ENCODE measurements around the gene TSSC4. TPM values are rescaled to one million over a fixed set of nuclear protein-coding genes. Genes with fewer than 3 reads are reported as not detected.
A peak's percentile ranks its signal among the peaks of the same experiment; 100 is the strongest.
"Not testable (repeated sequence)": the region's sequence is repeated elsewhere in the genome, so short reads cannot be mapped to it uniquely, and the experiment has no call there.

The TSSC4 gene
- total RNA-seq: 10 to 100 TPM; 16.4 to 50.9 TPM
- polyA plus RNA-seq (ENCODE audit: insufficient read length in 2 of 2): 10 to 100 TPM; 44.2 to 47.4 TPM
- long read RNA-seq, donor 1, transcript TSSC4-201 (3 exons, 1,686 nt): major isoform, 16 of 22 reads
- long read RNA-seq, donor 1, transcript TSSC4-210 (2 exons, 912 nt): minor isoform, 5 of 22 reads
- long read RNA-seq, donor 1, partial matches to known transcripts: 0 of 22 reads
- long read RNA-seq, donor 1, other reads (novel, unspliced or antisense): 0 of 22 reads
- long read RNA-seq, donor 2, transcript TSSC4-201 (3 exons, 1,686 nt): major isoform, 11 of 13 reads
- long read RNA-seq, donor 2, partial matches to known transcripts: 0 of 13 reads
- long read RNA-seq, donor 2, other reads (novel, unspliced or antisense): 0 of 13 reads
- long read RNA-seq, donor 3, transcript TSSC4-201 (3 exons, 1,686 nt): major isoform, 10 of 11 reads
- long read RNA-seq, donor 3, partial matches to known transcripts: 0 of 11 reads
- long read RNA-seq, donor 3, other reads (novel, unspliced or antisense): 0 of 11 reads
- long read RNA-seq, donor 4, transcript TSSC4-201 (3 exons, 1,686 nt): major isoform, 13 of 19 reads
- long read RNA-seq, donor 4, partial matches to known transcripts: 0 of 19 reads
- long read RNA-seq, donor 4, other reads (novel, unspliced or antisense): 0 of 19 reads

GRCh38 chr11:2400069-2400761 is at the start of gene TSSC4:
Gene TSSC4 (plus strand): TSS chr11:2400750. CDS start chr11:2402634, 1,884 bp downstream.
- peak; percentile 99 to 100 (median 100) for DNase-seq (ENCODE audit: low read depth in 4 of 6, low spot score in 6 of 6)
- no peaks in the 10 kb centered on the region for H3K9me3 ChIP-seq (ENCODE audit: control insufficient read depth, insufficient read depth, low read length)
- peak within 1 kb of the TSS; percentile 100 for H3K27ac ChIP-seq (ENCODE audit: low read depth, low read length)
- H3K36me3 ChIP-seq (ENCODE audit: control insufficient read depth, insufficient read depth, low read length): peaks cover 76% of the 10 kb centered on the region
- H3K27me3 ChIP-seq (ENCODE audit: control insufficient read depth, insufficient read depth, low read length): no peaks in the 10 kb centered on the region
- H3K4me1 ChIP-seq (ENCODE audit: control insufficient read depth, insufficient read depth, low read length): peaks cover 30% of the 10 kb centered on the region
- peak within 1 kb of the TSS; percentile 95 for H3K4me3 ChIP-seq (ENCODE audit: low read depth, low read length)
- WGBS (ENCODE audit: insufficient coverage): under 1% methylated on average over 66 of the region's 66 CpGs

- no peak for DNase-seq (ENCODE audit: low read depth in 4 of 6, low spot score in 6 of 6)
Measured at GRCh38 chr11:2351701-2352100, 48.8 kb upstream of the TSSC4 start.

GRCh38 chr11:2352420-2352819 is 48.1 kb upstream of the TSSC4 start:
- no peaks in the 10 kb centered on the region for H3K27me3 ChIP-seq (ENCODE audit: control insufficient read depth, insufficient read depth, low read length)
- no peaks in the 10 kb centered on the region for H3K36me3 ChIP-seq (ENCODE audit: control insufficient read depth, insufficient read depth, low read length)
- H3K27ac ChIP-seq (ENCODE audit: low read depth, low read length): no peak overlapping the region
- no peak for DNase-seq (ENCODE audit: low read depth in 4 of 6, low spot score in 6 of 6)
- peaks cover 4% of the 10 kb centered on the region for H3K9me3 ChIP-seq (ENCODE audit: control insufficient read depth, insufficient read depth, low read length)
- no peak overlapping the region for H3K4me3 ChIP-seq (ENCODE audit: low read depth, low read length)
- 95% methylated on average over 4 of the region's 4 CpGs for WGBS (ENCODE audit: insufficient coverage)
- no peaks in the 10 kb centered on the region for H3K4me1 ChIP-seq (ENCODE audit: control insufficient read depth, insufficient read depth, low read length)

More at GRCh38 chr11:2351701-2352100, 48.8 kb upstream of the TSSC4 start:
- no peaks in the 10 kb centered on the region for H3K27me3 ChIP-seq (ENCODE audit: control insufficient read depth, insufficient read depth, low read length)
- H3K4me1 ChIP-seq (ENCODE audit: control insufficient read depth, insufficient read depth, low read length): no peaks in the 10 kb centered on the region
- no peak overlapping the region for H3K4me3 ChIP-seq (ENCODE audit: low read depth, low read length)
- peaks cover 4% of the 10 kb centered on the region for H3K9me3 ChIP-seq (ENCODE audit: control insufficient read depth, insufficient read depth, low read length)
- WGBS (ENCODE audit: insufficient coverage): 79% methylated on average over 3 of the region's 3 CpGs
- H3K36me3 ChIP-seq (ENCODE audit: control insufficient read depth, insufficient read depth, low read length): no peaks in the 10 kb centered on the region
- H3K27ac ChIP-seq (ENCODE audit: low read depth, low read length): no peak overlapping the region

- DNase-seq (ENCODE audit: low read depth in 4 of 6, low spot score in 6 of 6): no peak
- Histone ChIP-seq H3K27ac (ENCODE audit: low read depth, low read length) (no peak overlapping the region), H3K36me3 (ENCODE audit: control insufficient read depth, insufficient read depth, low read length) (peaks cover 3% of the 10 kb centered on the region), H3K4me1 (ENCODE audit: control insufficient read depth, insufficient read depth, low read length) (no peaks in the 10 kb centered on the region), H3K9me3 (ENCODE audit: control insufficient read depth, insufficient read depth, low read length) (no peaks in the 10 kb centered on the region), H3K4me3 (ENCODE audit: low read depth, low read length) (no peak overlapping the region), H3K27me3 (ENCODE audit: control insufficient read depth, insufficient read depth, low read length) (no peaks in the 10 kb centered on the region)
- 91% methylated on average over 6 of the region's 7 CpGs for whole genome bisulfite sequencing (ENCODE audit: insufficient coverage)
Measured at GRCh38 chr11:2355000-2355644, 45.4 kb upstream of the TSSC4 start.

- WGBS (ENCODE audit: insufficient coverage): 66% methylated on average over 6 of the region's 8 CpGs
- no peaks in the 10 kb centered on the region for H3K27me3 ChIP-seq (ENCODE audit: control insufficient read depth, insufficient read depth, low read length)
- H3K36me3 ChIP-seq (ENCODE audit: control insufficient read depth, insufficient read depth, low read length): peaks cover 3% of the 10 kb centered on the region
- no peak for DNase-seq (ENCODE audit: low read depth in 4 of 6, low spot score in 6 of 6)
- no peaks in the 10 kb centered on the region for H3K4me1 ChIP-seq (ENCODE audit: control insufficient read depth, insufficient read depth, low read length)
- H3K27ac ChIP-seq (ENCODE audit: low read depth, low read length): no peak overlapping the region
- no peak overlapping the region for H3K4me3 ChIP-seq (ENCODE audit: low read depth, low read length)
- no peaks in the 10 kb centered on the region for H3K9me3 ChIP-seq (ENCODE audit: control insufficient read depth, insufficient read depth, low read length)
Measured at GRCh38 chr11:2357246-2357645, 43.3 kb upstream of the TSSC4 start.

GRCh38 chr11:2357651-2358050 is 42.9 kb upstream of the TSSC4 start:
- not testable (repeated sequence) for H3K27me3 ChIP-seq (ENCODE audit: control insufficient read depth, insufficient read depth, low read length); H3K9me3 ChIP-seq (ENCODE audit: control insufficient read depth, insufficient read depth, low read length); H3K4me1 ChIP-seq (ENCODE audit: control insufficient read depth, insufficient read depth, low read length); H3K36me3 ChIP-seq (ENCODE audit: control insufficient read depth, insufficient read depth, low read length); H3K27ac ChIP-seq (ENCODE audit: low read depth, low read length); H3K4me3 ChIP-seq (ENCODE audit: low read depth, low read length); DNase-seq (ENCODE audit: low read depth in 4 of 6, low spot score in 6 of 6)
- WGBS (ENCODE audit: insufficient coverage): 91% methylated on average over 8 of the region's 13 CpGs

GRCh38 chr11:2358754-2359442 is 41.7 kb upstream of the TSSC4 start:
- Histone ChIP-seq H3K4me3 (ENCODE audit: low read depth, low read length) (no peak overlapping the region), H3K27ac (ENCODE audit: low read depth, low read length) (no peak overlapping the region), H3K9me3 (ENCODE audit: control insufficient read depth, insufficient read depth, low read length) (no peaks in the 10 kb centered on the region), H3K27me3 (ENCODE audit: control insufficient read depth, insufficient read depth, low read length) (no peaks in the 10 kb centered on the region), H3K36me3 (ENCODE audit: control insufficient read depth, insufficient read depth, low read length) (peaks cover 9% of the 10 kb centered on the region), H3K4me1 (ENCODE audit: control insufficient read depth, insufficient read depth, low read length) (peaks cover 8% of the 10 kb centered on the region)
- WGBS (ENCODE audit: insufficient coverage): 84% methylated on average over 8 of the region's 11 CpGs
- DNase-seq (ENCODE audit: low read depth in 4 of 6, low spot score in 6 of 6): no peak

- H3K27me3 ChIP-seq (ENCODE audit: control insufficient read depth, insufficient read depth, low read length): no peaks in the 10 kb centered on the region
- H3K27ac ChIP-seq (ENCODE audit: low read depth, low read length): no peak overlapping the region
- no peaks in the 10 kb centered on the region for H3K9me3 ChIP-seq (ENCODE audit: control insufficient read depth, insufficient read depth, low read length)
- H3K4me1 ChIP-seq (ENCODE audit: control insufficient read depth, insufficient read depth, low read length): peaks cover 13% of the 10 kb centered on the region
- WGBS (ENCODE audit: insufficient coverage): 98% methylated on average over 6 of the region's 9 CpGs
- peaks cover 11% of the 10 kb centered on the region for H3K36me3 ChIP-seq (ENCODE audit: control insufficient read depth, insufficient read depth, low read length)
- H3K4me3 ChIP-seq (ENCODE audit: low read depth, low read length): no peak overlapping the region
- DNase-seq (ENCODE audit: low read depth in 4 of 6, low spot score in 6 of 6): no peak
Measured at GRCh38 chr11:2359557-2359956, 41.0 kb upstream of the TSSC4 start.

Measured in spinal cord (tissue), 10 donors.